H1 (cell line): Measurements from ENCODE around the gene DPP3. TPM values are rescaled to one million over a fixed set of nuclear protein-coding genes. Genes with fewer than 3 reads are reported as not detected.

ENCODE experiments used
- CTCF ChIA-PET: fragments of 300-600 bp; sonication (Branson Sonifier 250); formaldehyde crosslinking; loops from one replicate; lab custom pipeline; 2021; ENCODE audit not compliant: partially characterized antibody; lab: Charles Lee
- POLR2A ChIA-PET: fragments of 300-600 bp; sonication (Branson Sonifier 250); formaldehyde crosslinking; loops from one replicate; lab custom pipeline; 2021; ENCODE audit warnings: inconsistent platforms; ENCODE audit not compliant: partially characterized antibody; lab: Charles Lee
- DNase-seq, 2 experiments: peaks; one replicate each; pipeline versions ENCODE4 v3.0.0 to v3.0.0-alpha.2; 2010 to 2022; ENCODE audit warnings: low spot score in 2 of 2, low read depth in 1 of 2, mixed read lengths in 1 of 2
- FAIRE-seq: peaks from 2 replicates; lab custom pipeline; 2011; peaks lifted over from hg19 to GRCh38; lab: Jason Lieb, UNC
- H2AFZ ChIP-seq: 2 replicates; pipeline ENCODE4 v1.8.1; 2012; ENCODE audit warnings: low read length, inconsistent platforms
- H2AK5ac ChIP-seq: 2 replicates; pipeline ENCODE4 v1.6.1; 2013; ENCODE audit warnings: low read depth, low read length
- H2BK120ac ChIP-seq: replicated peaks from 2 replicates; pipeline ENCODE3; 2013; ENCODE audit warnings: low read depth, low read length, inconsistent platforms
- H2BK12ac ChIP-seq: 2 replicates; pipeline ENCODE4 v1.6.1; 2013; ENCODE audit warnings: low read depth, low read length
- H2BK15ac ChIP-seq: 2 replicates; pipeline ENCODE4 v1.6.1; 2013; ENCODE audit warnings: low read length
- H2BK20ac ChIP-seq: 2 replicates; pipeline ENCODE4 v1.6.1; 2013; ENCODE audit warnings: low read length
- H2BK5ac ChIP-seq: 2 replicates; pipeline ENCODE4 v1.6.1; 2013; ENCODE audit warnings: low read depth, low read length
- H3K14ac ChIP-seq: 2 replicates; pipeline ENCODE4 v1.6.1; 2013; ENCODE audit warnings: inconsistent platforms; ENCODE audit not compliant: insufficient read length
- H3K18ac ChIP-seq: 2 replicates; pipeline ENCODE4 v1.6.1; 2013; ENCODE audit warnings: low read length; ENCODE audit errors: extremely low read depth
- H3K23ac ChIP-seq: 2 replicates; pipeline ENCODE4 v1.6.1; 2013; ENCODE audit warnings: inconsistent platforms; ENCODE audit not compliant: insufficient read length
- H3K23me2 ChIP-seq: 2 replicates; pipeline ENCODE4 v1.6.1; 2013; ENCODE audit warnings: low read depth, low read length
- H3K27ac ChIP-seq: 2 replicates; pipeline ENCODE4 v1.6.1; 2011; ENCODE audit warnings: low read depth, low read length, inconsistent platforms
- H3K27me3 ChIP-seq, 4 experiments: replicated peaks in 1 of 4; 1 replicate in 1 of 4; 2 replicates in 3 of 4; pipeline versions ENCODE4 v1.6.1 to v1.8.1; 2011 to 2013; ENCODE audit warnings: low read length in 3 of 4, mild to moderate bottlenecking in 3 of 4, inconsistent platforms in 2 of 4, mixed read lengths in 2 of 4, moderate library complexity in 1 of 4; ENCODE audit not compliant: control insufficient read depth in 3 of 4, insufficient read depth in 3 of 4; ENCODE audit errors: extremely low read depth in 1 of 4
- H3K36me3 ChIP-seq, 4 experiments: 2 replicates each; pipeline versions ENCODE4 v1.6.1 to v1.8.1; 2011 to 2013; ENCODE audit warnings: mild to moderate bottlenecking in 4 of 4, low read length in 3 of 4, moderate library complexity in 2 of 4, control low read depth in 1 of 4, inconsistent platforms in 1 of 4; ENCODE audit not compliant: insufficient read depth in 4 of 4, control insufficient read depth in 2 of 4
- H3K4ac ChIP-seq: replicated peaks from 2 replicates; pipeline ENCODE3; 2013; ENCODE audit warnings: low read length, low read depth, mixed read lengths, inconsistent platforms; ENCODE audit not compliant: insufficient read length
- H3K4me1 ChIP-seq, 4 experiments: replicated peaks in 1 of 4; 1 replicate in 1 of 4; 2 replicates in 3 of 4; pipeline versions ENCODE4 v1.6.1 to v1.8.1; 2011 to 2013; ENCODE audit warnings: low read length in 3 of 4, inconsistent platforms in 2 of 4, mixed read lengths in 1 of 4; ENCODE audit not compliant: insufficient read depth in 4 of 4, control insufficient read depth in 3 of 4
- H3K4me2 ChIP-seq, 2 experiments: 2 replicates each; pipeline versions ENCODE4 v1.6.1 to v1.8.1; 2011 to 2013; ENCODE audit warnings: low read depth in 2 of 2, low read length in 2 of 2, control low read depth in 1 of 2, inconsistent platforms in 1 of 2, mild to moderate bottlenecking in 1 of 2; ENCODE audit not compliant: insufficient read depth in 1 of 2
- H3K4me3 ChIP-seq, 4 experiments: fragments of 200-600, 300-600 bp in 1 of 4; sonication (generic), shearing (Covaris generic), sonication (Bioruptor Twin) in 1 of 4; 2 replicates each; pipeline versions ENCODE4 v1.5.1 to v1.8.1; 2011 to 2016; ENCODE audit warnings: low read length in 4 of 4, low read depth in 3 of 4, control low read depth in 2 of 4, inconsistent platforms in 2 of 4, mild to moderate bottlenecking in 2 of 4, mixed read lengths in 1 of 4, moderate library complexity in 1 of 4; ENCODE audit not compliant: insufficient read depth in 2 of 4; ENCODE audit errors: extremely low read depth in 1 of 4
- H3K56ac ChIP-seq: replicated peaks from 2 replicates; pipeline ENCODE3; 2013; ENCODE audit warnings: low read depth, mild to moderate bottlenecking, mixed read lengths, low read length, inconsistent platforms; ENCODE audit not compliant: insufficient read length
- H3K79me1 ChIP-seq: 2 replicates; pipeline ENCODE4 v1.6.1; 2013; ENCODE audit warnings: low read depth, low read length, control low read depth
- H3K79me2 ChIP-seq, 2 experiments: 2 replicates each; pipeline versions ENCODE4 v1.6.1 to v1.8.1; 2012 to 2013; ENCODE audit warnings: low read length in 2 of 2, mild to moderate bottlenecking in 2 of 2, inconsistent platforms in 1 of 2; ENCODE audit not compliant: insufficient read depth in 2 of 2, control insufficient read depth in 1 of 2
- H3K9ac ChIP-seq, 4 experiments: replicated peaks in 1 of 4; 1 replicate in 1 of 4; 2 replicates in 3 of 4; pipeline versions ENCODE4 v1.6.1 to v1.8.1; 2011 to 2013; ENCODE audit warnings: low read depth in 3 of 4, low read length in 3 of 4, control low read depth in 2 of 4, mild to moderate bottlenecking in 2 of 4, moderate library complexity in 2 of 4, inconsistent platforms in 1 of 4; ENCODE audit errors: extremely low read depth in 1 of 4
- H3K9me3 ChIP-seq, 2 experiments: 2 replicates each; pipeline versions ENCODE4 v1.6.1 to v1.8.1; 2012 to 2013; ENCODE audit warnings: mild to moderate bottlenecking in 2 of 2, moderate library complexity in 2 of 2, control low read depth in 1 of 2, inconsistent platforms in 1 of 2, low read depth in 1 of 2, low read length in 1 of 2, mixed read lengths in 1 of 2; ENCODE audit not compliant: insufficient read depth in 2 of 2
- H4K20me1 ChIP-seq, 2 experiments: replicated peaks in 1 of 2; 2 replicates each; pipeline versions ENCODE3 to v1.8.1; 2011 to 2013; ENCODE audit warnings: inconsistent platforms in 2 of 2, low read length in 2 of 2, mild to moderate bottlenecking in 1 of 2; ENCODE audit not compliant: insufficient read depth in 2 of 2, control insufficient read depth in 1 of 2
- H4K5ac ChIP-seq: 2 replicates; pipeline ENCODE4 v1.6.1; 2013; ENCODE audit warnings: low read length, low read depth, mixed read lengths, inconsistent platforms; ENCODE audit not compliant: insufficient read length
- H4K8ac ChIP-seq: 2 replicates; pipeline ENCODE4 v1.8.0; 2013; ENCODE audit warnings: mild to moderate bottlenecking, moderate library complexity, low read length, inconsistent platforms; ENCODE audit not compliant: insufficient read depth; ENCODE audit errors: extremely low read depth
- H4K91ac ChIP-seq: replicated peaks from 2 replicates; pipeline ENCODE3; 2013; ENCODE audit warnings: low read length, mixed read lengths, inconsistent platforms; ENCODE audit not compliant: insufficient read length
- BRCA1 ChIP-seq: IDR thresholded peaks from 2 replicates; pipeline ENCODE4 v1.6.1; 2012; ENCODE audit warnings: low read depth, low read length, improper control_type of control experiment
- KDM4A ChIP-seq: IDR thresholded peaks from one replicate; pipeline ENCODE4 v1.7.1; 2012; ENCODE audit warnings: low read depth, mild to moderate bottlenecking, moderate library complexity, low read length, inconsistent platforms; ENCODE audit not compliant: severe bottlenecking
- WGBS, 2 experiments: shearing (Covaris generic) in 1 of 2; methylation state at CpG; one replicate each; pipeline versions ENCODE4 v1.1.6 to v1.1.7; 2013 to 2015; ENCODE audit warnings: low lambda C conversion rate in 2 of 2, mixed read lengths in 2 of 2, inconsistent platforms in 1 of 2, low coverage in 1 of 2, missing lambda C conversion rate in 1 of 2; ENCODE audit not compliant: insufficient replicate concordance in 2 of 2, insufficient coverage in 1 of 2, insufficient read length in 1 of 2; ENCODE audit errors: extremely low coverage in 1 of 2, missing lambda C conversion rate in 1 of 2; 5-methylcytosine and 5-hydroxymethylcytosine counted together
- polyA plus RNA-seq, 7 experiments: library from polyadenylated mRNA; depleted of rRNA in 3 of 7; stranded (reverse) in 5 of 7; unstranded in 2 of 7; fragments of >200 nt in 5 of 7; fragments of 200-250 nt in 2 of 7; gene quantifications; 1 replicate in 5 of 7; 2 replicates in 1 of 7; 4 replicates in 1 of 7; pipeline versions ENCODE4 v1.2.1 to v1.2.3, GENCODE V29; 2011 to 2013; ENCODE audit warnings: missing spikeins in 2 of 7, mixed read lengths in 2 of 7
- total RNA-seq: library from RNA; stranded (reverse); fragmentation: NEBNext Ultra II Directional; extraction: Animal tissue kit (Norgen Biotek cat#: 25700); gene quantifications from 2 replicates; pipeline ENCODE4 v1.2.1, GENCODE V29; 2021

Gene DPP3
- total and polyA plus RNA-seq, 2 of the 8 experiments (the other 6 are each of a cell fraction or from before 2014, with no cell fraction given), result 75.1 to 82.7 TPM

- Histone ChIP-seq H4K20me1 (peaks cover 2 to 4% of the 10 kb centered on the region in 2 experiments), H3K56ac (peak overlapping the region; percentile 66), H2BK20ac (no peak overlapping the region), H3K14ac (no peak overlapping the region), H3K36me3 (peaks cover 0 to 6% (median 0%) of the 10 kb centered on the region in 4 experiments; a peak in 3 of 8 replicates), H2BK120ac (no peak overlapping the region), H3K9me3 (no peaks in the 10 kb centered on the region), H3K4me3 (peak overlapping the region; percentile 76 to 94 (median 90)), H3K27ac (peak overlapping the region; percentile 83; the same call in 1 of the 2 replicates), H3K79me2 (no peaks in the 10 kb centered on the region), H2BK5ac (peak overlapping the region; percentile 83), H3K4me1 (peaks cover 0 to 6% (median under 1%) of the 10 kb centered on the region in 4 experiments; a peak in 3 of 7 replicates), H2AFZ (peak overlapping the region; percentile 19; the same call in 1 of the 2 replicates), H2BK12ac (0 out of 2 replicates have a peak overlapping the region, but pooled peaks have one; percentile 9), H2AK5ac (no peak overlapping the region), H3K18ac (peak overlapping the region; percentile 99), H3K23me2 (peaks cover 5% of the 10 kb centered on the region; the same call in 1 of the 2 replicates), H2BK15ac (no peak overlapping the region), H3K4ac (no peak overlapping the region), H3K23ac (no peak overlapping the region), H4K91ac (no peak overlapping the region), H3K4me2 (peak overlapping the region; percentile 84), H4K8ac (peak overlapping the region; percentile 86), H3K27me3 (no peaks in the 10 kb centered on the region), H4K5ac (peak overlapping the region; percentile 86), H3K79me1 (no peaks in the 10 kb centered on the region), H3K9ac (peak overlapping the region; percentile 46 to 86 (median 80))
- CTCF ChIA-PET, result interaction anchor here (0.7 to 2.7 kb wide), 29 partner anchors 10 to 199 kb away, joined by 3 to 25 read pairs (median 4); partner anchors contain the start of genes MRPL11, NPAS4, RBM4B and ZDHHC24
- no peak for TF ChIP-seq BRCA1
- TF ChIP-seq KDM4A, result peak; percentile 30
- FAIRE-seq, result no peak
- no peak for DNase-seq
- WGBS, 2 experiments, result 7% methylated on average over 34 of the region's 34 CpGs; no CpG with 5 or more reads in 1 of the 2 experiments
- POLR2A ChIA-PET, result interaction anchor here (0.7 to 6.1 kb wide), 33 partner anchors 10 to 284 kb away, joined by 3 to 85 read pairs (median 5); partner anchors contain the start of genes ACTN3, BBS1, MRPL11 and NPAS4
Observed at GRCh38 chr11:66479394-66480116, 679 bp upstream of the DPP3 start.
